Esophagus mucosa (tissue), 1 donor: ENCODE measurements around the gene METTL25. TPM values are rescaled to one million over a fixed set of nuclear protein-coding genes. Genes with fewer than 3 reads are reported as not detected.

Experiments
- ATAC-seq: fragments of 200-7000 bp; cut with Tn5 transposase; one replicate; pipeline ENCODE4 v1.9.1; 2020
- total RNA-seq: library from RNA; stranded (reverse); gene quantifications from one replicate; pipeline ENCODE4 v1.2.4, GENCODE V29; 2023
- donor health status: DM: yes; HTN: yes; CAD: no.

The METTL25 gene
- total RNA-seq, 1 donor from 2014 or later: 7.3 TPM

DNA sequence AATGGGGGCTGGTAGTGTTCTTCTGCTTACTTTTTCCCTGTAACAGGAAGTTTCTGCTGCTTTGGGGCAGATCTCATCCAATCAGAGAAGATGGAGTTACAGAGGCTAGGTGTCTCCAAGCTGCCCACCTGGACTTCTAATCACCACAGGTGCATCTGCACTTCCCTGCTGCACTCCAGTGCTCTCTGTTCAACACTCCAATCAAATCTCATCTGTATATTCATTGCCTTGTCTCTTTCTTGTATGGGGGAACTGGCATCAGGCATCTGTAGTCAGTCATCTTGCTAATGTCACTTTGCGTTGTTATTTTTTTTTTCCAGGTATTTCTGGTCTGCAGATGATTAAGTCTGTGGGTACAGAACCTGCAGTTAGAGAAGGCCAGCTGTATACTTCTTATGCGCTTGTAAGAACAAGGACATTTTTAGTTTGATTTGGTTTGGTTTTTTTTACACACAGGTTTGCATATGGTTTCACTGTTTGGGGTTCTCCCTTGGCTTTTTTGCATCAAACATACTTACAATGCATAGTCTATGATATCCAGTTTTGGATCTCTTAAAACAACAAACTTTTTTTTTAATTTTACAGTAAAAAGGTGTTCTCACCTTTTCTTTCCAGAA is 116.0 kb downstream of the METTL25 start:
- ATAC-seq: no peak

DNA sequence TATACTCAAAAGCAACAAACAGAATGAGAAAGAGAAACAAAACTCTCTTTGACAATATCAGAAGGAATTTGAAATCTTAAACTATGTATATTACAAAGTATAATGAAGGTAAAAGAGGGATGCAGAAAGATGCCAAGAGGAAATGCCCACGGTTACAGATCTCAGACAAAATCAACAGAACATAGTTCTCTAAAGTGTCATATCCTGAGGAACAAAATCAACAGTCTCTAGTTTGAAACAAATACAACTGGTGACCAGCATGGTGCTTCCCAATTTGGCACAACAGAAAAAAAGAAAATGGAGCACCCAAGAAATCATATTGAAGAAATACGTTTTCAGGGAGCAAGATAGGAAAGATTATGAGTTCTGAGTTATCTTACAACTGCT is 116.5 kb downstream of the METTL25 start:
- no peak for ATAC-seq

DNA sequence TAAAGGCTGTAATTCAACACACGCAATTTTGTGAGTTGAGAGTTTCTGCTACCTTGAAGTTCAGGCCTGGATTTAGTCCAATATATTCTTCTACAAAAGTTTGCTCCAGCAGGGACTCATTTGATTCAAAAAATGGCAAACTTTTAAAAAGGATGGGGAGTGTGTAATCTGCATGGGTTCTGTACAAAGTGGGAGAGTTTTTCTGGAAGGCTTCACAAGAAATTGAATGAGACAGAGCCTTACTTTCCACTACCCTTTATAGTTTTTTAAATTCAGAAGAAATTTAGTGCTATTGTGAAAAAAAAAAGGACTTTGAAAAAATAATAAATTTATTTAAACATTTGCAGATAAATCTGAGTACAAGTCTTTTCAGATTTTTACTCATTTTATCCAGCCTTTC is 116.9 kb downstream of the METTL25 start:
- ATAC-seq: no peak

DNA sequence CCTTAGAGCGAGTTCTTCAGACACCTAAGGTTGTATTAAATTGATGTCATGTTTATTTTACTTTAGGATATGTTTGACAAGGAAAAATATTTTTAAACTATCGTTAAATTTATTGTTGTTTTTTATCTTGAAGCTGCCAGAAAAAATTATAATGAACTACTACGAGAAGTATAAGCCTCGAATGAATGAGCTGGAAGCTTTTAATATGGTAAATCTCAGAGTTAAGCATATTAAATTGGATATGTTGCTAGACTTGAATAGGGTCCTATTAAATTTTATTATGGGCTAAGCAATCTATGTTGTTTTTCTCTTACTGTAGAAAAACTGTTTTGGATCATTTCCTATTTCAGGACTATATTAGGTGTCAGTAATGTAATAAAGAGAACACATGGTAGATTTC is 118.2 kb downstream of the METTL25 start:
- ATAC-seq: no peak

DNA sequence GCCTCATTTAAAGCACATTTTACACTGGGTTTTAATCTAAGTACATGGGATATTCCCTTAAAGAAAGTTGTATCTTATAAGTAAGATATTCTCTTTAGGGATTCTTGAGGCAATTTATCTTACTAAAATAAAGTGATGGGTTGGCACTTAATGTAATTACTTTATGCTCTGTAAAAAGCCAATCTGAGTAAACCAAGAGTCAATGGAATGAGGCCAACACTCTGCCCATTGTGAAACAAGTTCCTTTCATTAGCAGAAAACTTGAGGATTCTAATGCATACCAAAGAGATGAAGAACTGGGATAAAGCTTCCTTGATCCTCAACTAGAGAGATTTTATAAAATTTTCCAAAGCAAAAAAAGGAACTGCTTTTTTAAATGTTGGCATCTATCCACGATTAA is 121.2 kb downstream of the METTL25 start:
- no peak for ATAC-seq

DNA sequence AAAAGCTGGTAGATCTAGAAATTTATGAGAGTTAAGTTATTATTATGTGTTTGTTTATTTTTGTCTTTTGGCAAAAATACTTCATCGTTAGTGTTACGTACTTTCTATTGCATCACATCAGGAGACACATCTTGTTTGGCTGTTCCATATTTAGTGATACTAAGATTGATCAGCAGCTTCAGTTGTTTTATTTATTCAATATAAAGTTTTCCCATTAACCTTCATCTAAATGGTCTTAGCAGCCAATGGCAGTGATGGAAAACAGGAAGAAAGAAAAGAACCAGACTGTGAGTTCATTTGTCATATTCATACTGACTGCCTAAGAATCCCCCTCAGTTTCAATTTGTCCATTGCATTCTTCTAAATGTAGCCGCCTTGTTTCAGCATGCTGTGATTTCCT is 122.3 kb downstream of the METTL25 start:
- no peak for ATAC-seq

DNA sequence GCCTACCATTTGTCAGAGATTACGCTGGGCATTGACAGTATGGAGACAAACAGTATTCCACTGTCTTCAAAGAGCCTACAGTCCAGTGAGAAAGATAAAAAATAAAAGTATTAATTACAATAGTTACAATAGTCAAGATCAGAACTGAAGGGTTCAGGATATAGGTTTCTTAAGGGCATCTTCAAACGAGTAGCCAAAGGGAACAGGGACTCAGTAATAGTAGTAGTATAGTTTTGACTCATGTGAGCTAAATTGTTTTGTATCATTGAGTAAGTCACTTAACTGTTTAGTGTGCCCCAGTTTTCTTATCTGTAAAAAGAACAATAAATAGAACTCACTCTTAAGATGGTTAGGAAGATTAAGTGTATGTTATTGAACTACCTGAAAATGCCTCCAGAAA is 123.6 kb downstream of the METTL25 start:
- no peak for ATAC-seq

DNA sequence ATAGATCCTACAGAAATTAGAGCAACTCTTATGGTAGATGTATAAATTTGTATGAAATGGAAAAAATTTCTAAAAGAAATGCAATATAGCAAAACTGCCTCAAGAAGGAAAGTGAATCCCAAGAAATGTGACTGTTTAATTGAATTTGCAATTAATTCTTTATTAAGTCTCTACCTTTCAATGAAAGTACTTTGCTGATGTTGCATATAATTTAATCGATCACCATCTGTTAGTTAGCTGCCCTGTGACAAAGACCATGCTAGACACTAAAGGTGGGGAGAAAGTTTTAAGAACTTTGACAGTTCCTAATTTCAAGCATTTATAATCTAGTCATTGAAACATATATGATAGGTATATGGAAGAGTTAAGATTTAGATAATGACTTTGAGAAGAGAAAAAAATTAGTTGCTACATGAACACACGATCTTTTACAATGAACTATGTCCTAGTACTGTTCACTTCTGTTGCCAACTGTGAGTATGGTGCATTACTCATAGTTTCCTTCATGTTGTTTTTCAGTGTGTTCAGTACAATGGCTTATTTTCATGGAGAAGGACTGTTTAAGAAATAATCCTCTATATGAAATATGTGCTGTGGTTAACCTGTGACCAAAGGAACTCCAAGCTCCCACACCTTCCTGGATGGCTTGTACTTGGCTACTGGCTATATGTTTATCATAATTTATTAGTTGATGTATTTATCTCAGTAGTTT is 128.4 kb downstream of the METTL25 start:
- peak; percentile 31 for ATAC-seq

DNA sequence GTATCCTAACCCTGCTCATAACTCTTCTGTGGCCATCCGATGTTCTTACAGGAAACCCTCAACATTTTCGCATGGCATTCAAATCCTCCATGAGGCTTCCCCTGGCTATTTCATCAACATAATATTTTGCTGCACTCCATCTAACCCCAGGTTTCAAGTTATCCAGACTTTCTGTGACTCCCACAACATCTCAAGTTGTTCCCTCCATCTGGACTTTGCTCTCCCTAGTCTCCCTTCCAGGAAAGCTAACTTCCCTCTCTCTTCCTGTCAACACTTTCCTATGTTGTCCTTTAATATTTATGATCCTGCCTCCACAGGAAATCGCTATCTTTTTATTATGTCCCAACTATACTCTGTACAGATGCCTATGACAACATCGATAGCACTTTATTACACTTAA is 146.1 kb downstream of the METTL25 start:
- ATAC-seq: no peak

DNA sequence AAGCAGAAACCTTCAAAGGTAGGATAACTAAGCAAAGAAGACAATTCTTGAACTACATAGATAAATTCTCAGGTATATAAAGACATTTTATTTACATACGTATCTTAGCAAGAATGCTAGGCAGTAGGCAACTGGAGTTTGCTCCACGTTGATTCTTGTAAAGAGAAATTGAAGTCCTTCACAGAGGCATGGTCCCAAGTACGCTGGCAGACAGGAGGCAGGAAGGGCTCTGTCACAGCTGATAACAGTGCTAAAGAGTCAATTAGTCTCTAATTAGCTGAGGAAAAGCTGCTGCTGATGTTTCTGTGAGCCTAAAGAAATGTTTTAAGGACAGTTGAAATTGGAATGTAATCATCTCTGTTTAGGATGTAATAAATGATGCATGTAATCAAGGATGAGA is 146.8 kb downstream of the METTL25 start:
- ATAC-seq: no peak

DNA sequence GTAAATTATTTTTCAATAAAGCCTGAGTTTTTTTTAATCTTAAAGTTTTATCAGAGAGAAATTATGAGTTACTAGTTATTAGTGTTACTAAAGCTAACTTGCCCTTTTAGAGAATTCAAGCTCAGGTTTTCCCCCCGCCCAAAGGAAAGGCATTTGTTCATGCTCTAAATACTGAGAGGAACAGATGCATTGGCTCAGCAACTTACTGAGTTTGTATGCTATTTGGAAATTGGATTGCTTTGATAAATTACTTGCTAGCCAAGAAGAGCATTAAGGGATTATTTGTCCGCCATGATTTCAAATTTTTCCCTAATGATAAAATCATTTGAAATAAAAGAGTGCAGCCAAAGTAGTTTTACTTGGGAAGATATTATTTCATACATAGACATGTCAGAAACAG is 149.4 kb downstream of the METTL25 start:
- ATAC-seq: no peak

DNA sequence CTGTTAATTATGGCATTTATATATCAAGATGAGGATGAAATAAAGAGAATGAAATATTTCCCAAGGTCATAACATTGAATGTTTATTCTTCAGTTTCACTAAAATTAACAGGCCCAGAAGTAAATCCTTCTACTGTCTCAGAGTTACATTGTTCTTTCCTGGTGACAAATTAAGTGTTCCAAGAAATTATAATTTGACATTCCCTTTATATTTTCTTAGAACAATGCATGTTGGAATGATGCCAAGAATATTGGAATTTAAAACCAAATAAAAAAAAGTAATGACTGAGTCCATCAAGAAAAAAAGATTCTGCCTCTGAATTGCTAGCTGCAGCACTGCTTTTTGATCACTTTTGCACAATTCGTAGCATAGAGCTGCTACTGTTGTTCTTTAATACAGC is 152.1 kb downstream of the METTL25 start:
- ATAC-seq: no peak

DNA sequence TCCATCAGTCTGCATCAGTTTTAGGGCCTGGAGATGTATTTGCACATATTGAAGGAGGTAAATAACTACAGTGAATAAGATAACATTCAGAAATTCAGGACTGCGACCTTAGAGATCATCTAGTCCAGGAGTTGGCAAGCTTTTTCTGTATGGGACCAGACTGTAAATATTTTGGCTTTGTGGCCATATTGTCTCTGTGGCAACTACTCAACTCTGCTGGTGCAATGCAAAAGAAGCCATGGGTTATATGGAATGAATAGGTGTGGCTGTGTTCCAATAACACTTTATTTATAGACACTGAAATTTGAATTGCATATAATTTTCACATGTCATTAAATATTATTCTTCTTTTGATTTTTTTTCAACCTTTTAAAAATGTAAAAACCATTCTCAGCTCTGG is 156.6 kb downstream of the METTL25 start:
- ATAC-seq: no peak

DNA sequence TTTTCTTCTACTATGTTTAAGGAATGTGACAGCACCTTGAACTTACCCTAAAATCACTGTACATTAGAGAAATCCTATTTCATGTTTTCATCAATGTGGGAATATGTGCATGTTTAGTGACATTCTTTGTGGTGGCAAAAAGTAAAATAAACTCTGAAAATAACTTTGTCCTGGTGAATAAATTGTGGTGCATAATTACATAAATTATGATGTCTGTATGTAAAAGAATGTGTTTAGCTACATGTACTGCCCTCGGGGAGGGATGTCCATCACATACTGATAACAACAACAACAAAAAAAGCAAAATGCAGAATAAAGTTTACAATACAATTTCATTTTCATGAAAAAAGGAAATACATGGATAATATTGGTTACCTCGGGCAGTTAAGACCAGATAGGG is 157.3 kb downstream of the METTL25 start:
- ATAC-seq: no peak

DNA sequence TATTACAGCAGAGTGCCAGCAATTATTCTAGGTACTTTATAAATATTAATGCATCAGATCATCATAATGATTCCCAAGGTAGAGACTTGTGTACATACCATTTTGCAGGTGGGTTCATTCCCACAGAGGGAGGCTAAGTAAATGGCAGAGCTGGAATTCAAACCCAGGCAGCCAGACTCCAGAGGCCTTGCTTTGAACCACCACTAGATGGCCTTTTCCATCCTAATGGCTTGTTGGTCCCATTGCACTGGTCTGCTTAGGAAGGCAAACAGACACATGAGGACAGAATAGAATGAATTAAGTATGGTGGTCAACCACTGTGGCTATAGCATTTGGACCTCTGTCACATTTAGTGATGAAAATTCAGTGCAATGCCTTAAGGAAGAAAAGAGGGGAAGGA is 158.7 kb downstream of the METTL25 start:
- ATAC-seq: peak; percentile 32

DNA sequence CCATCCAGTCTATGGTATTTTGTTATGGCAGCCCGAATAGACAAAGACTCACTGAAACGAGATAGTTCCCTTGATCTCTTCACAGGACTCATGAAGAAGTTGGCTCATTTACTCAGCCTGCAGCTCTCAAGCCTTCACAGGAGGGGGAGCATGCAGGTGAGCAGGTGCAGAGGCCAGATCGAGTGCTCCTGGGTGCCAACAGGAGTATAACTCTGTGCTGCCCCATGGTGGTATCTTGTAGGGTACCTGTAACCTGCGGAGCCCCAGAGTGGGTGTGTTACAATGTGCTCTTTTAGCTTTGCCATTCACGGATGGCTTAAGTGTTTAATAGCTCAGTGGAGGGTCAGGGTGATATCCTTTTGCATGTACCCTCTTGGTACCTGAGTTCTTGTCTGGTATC is 159.5 kb downstream of the METTL25 start:
- ATAC-seq: no peak

DNA sequence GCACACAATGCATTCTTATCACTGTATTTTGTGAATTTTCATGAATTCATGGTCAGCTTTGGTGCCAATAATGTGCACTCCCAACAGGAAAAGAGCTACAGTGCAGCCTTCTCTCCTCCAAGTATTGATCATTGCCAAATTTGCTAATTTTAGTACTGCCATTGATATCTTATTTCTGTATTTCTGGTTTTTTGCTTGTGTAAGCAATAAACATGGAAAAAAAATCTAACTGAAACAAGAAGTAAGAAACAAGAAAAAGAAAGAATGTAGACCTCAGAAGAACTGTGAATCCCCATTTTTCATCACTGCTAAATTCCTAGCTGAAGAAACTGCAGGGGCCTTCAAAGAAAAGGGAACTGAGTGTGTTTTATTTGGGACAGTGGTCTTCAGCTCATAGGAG is 161.2 kb downstream of the METTL25 start:
- no peak for ATAC-seq

DNA sequence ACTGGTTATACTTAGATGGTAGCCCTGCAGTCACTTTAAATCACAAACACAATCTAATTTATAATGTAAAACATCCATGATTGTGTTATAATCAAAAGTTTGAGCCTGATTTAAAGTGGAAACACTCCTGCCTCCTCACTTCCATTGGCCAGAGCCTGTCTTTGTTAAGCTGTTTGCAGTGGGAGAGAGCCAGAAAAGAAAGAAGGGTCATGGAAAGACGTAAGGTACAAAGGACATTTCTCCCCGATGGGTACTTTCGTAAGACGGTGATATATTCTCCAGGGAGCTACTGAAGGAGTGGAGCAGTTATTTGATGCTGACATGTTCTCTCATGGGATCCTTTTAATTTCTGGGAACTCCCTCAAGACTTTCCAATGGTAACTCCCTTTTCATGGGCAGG is 164.0 kb downstream of the METTL25 start:
- ATAC-seq: no peak

DNA sequence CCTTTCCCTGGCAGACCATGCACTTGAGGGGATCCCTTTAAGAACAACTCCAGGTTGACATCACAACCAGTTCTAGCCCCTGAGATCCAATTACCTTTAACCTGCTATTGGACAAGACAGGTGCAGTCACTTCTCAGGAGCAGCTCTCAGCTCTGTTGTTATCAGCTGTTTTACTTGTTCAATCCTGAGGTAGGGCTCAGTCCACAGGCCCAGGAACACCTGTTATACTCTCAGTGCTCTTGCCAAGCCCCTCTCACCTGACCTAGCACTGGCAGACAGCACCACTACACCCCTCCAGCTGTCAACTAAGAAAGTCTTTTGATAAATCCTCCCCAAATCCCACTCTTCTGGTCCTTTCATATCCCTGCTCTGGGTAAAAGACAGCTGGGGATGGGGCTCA is 164.4 kb downstream of the METTL25 start:
- ATAC-seq: no peak

DNA sequence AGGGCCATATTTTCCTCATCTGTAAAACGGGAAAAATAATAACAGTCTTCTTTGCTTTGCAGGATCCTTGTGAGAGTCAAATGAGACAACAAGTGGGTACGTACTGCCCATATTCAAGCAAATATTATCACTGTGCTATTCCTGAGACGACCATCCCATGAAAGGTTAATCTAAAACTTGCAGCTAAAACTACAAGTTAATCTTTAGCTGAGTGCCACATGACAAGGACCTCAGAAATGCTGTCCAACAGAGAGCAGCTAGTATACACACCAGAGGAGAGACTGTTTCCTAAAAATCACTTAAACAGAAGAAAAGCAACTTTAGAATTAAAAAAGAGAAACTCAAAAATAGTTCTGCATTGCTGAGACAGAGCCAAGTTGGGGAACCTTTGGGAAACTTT is 165.7 kb downstream of the METTL25 start:
- no peak for ATAC-seq

DNA sequence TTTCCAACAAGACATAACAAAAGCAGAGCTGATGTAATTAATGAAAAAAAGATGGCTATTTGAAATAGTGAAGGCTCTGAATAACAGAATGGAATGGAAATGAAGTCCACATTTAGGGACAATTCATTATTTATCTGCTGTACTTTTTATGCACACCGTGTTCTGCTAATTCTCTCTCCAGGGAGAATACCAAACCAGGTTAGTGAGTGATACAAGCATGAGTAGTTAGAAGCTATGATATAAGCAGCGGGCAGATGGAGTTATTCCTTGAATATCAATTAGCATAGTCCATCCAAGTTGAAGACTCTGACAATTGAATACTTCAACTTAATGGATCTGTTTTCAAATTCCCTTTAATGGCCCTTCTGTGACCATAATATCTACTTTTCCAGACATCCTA is 166.3 kb downstream of the METTL25 start:
- ATAC-seq: no peak

DNA sequence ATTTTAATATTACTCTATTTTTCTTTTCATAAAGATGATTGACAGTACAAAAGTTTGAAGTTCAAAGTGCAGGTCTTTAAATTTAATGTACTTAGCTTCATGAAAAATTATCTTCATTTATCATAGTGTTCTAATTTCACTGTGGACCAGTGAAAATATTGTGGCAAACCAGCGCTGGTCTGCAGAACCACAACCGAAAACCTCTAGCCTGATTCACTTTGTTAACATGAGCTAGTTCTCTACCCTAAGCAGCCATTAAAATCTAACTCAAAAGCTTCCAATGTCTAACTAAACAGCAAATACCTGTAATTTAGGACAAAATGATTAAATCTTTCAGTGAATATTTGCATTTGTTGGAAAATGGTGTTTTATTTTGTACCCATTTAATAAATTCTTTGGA is 167.3 kb downstream of the METTL25 start:
- ATAC-seq: no peak

DNA sequence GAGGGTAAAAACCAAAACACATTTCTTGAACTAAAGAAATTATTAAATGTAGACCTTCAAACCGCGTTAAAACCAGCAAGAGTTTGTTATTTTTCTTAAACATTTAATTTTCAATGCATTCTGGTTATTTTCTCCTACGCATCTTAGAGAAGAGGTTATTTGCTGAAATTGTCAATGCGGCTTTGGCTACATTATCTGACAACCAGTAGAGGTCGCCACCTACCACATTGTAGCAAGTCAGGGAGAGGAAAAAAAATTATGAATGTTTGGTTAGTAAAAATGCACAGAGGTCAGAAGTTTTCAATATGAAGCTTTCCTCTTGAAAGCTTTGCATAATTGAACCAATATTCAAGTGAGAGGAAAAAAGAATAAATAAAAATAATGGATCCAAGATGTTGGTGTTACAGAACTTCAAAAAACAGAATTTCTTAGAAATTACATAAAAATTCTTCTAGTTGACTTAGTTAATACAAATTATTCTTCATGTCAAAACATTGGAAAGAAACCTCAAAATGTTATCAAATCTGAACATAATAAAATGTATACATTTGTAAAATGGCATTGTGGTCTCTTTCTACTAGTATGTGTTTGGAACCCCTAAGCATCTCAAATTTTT is 168.9 kb downstream of the METTL25 start:
- ATAC-seq: peak; percentile 49
